Lung (tissue), 12 donors: ENCODE measurements around the gene SLC45A1. TPM values are rescaled to one million over a fixed set of nuclear protein-coding genes. Genes with fewer than 3 reads are reported as not detected.

Source experiments
- ATAC-seq: fragments of 200-7000 bp; cut with Tn5 transposase; one replicate; pipeline ENCODE4 v1.9.1; 2020; ENCODE audit warnings: moderate number of reproducible peaks; ENCODE audit not compliant: insufficient read depth, low FRiP score
- DNase-seq, 3 donors: peaks; one replicate each; pipeline ENCODE4 v3.0.0-alpha.2; 2013 to 2017
- H3K27ac ChIP-seq, 2 donors: one replicate each; pipeline ENCODE4 v1.5.1; 2013; ENCODE audit warnings: mild to moderate bottlenecking in 2 of 2, moderate library complexity in 2 of 2, control low read depth in 1 of 2, inconsistent platforms in 1 of 2, low read depth in 1 of 2, low read length in 1 of 2
- H3K27me3 ChIP-seq, 3 donors: one replicate each; pipeline ENCODE4 v1.5.1; 2013; ENCODE audit warnings: low read length in 2 of 3; ENCODE audit not compliant: control insufficient read depth in 3 of 3, insufficient read depth in 3 of 3
- H3K36me3 ChIP-seq, 4 donors: one replicate each; pipeline ENCODE4 v1.5.1; 2013; ENCODE audit warnings: low read length in 4 of 4, mild to moderate bottlenecking in 1 of 4, moderate library complexity in 1 of 4; ENCODE audit not compliant: control insufficient read depth in 4 of 4, insufficient read depth in 4 of 4
- H3K4me1 ChIP-seq, 5 donors: one replicate each; pipeline ENCODE4 v1.5.1; 2013; ENCODE audit warnings: low read length in 5 of 5, mild to moderate bottlenecking in 2 of 5, moderate library complexity in 1 of 5; ENCODE audit not compliant: control insufficient read depth in 5 of 5, insufficient read depth in 5 of 5
- H3K4me3 ChIP-seq: one replicate; pipeline ENCODE4 v1.5.1; 2013; ENCODE audit warnings: mild to moderate bottlenecking, control low read depth, moderate library complexity
- H3K9ac ChIP-seq, 2 donors: one replicate each; pipeline ENCODE4 v1.5.1; 2013; ENCODE audit warnings: low read length in 2 of 2, control low read depth in 1 of 2; ENCODE audit not compliant: insufficient read depth in 1 of 2
- H3K9me3 ChIP-seq, 4 donors: one replicate each; pipeline ENCODE4 v1.5.1; 2013; ENCODE audit warnings: low read length in 3 of 4, mild to moderate bottlenecking in 1 of 4, moderate library complexity in 1 of 4; ENCODE audit not compliant: control insufficient read depth in 4 of 4, insufficient read depth in 3 of 4
- WGBS, 2 donors: extraction: QIAGEN DNeasy Blood & Tissue Kit; methylation state at CpG; one replicate each; pipeline ENCODE4 v1.1.7; 2013; 5-methylcytosine and 5-hydroxymethylcytosine counted together
- polyA plus RNA-seq, 2 donors: library from polyadenylated mRNA; stranded (reverse); fragments of 200-250 nt; gene quantifications; one replicate each; pipeline ENCODE4 v1.2.1, GENCODE V29; 2013
- total RNA-seq, 2 donors: library from RNA; depleted of rRNA in 1 of 2; stranded (reverse); fragments of >200 nt in 1 of 2; gene quantifications; one replicate each; pipeline ENCODE4 v1.2.1, GENCODE V29; 2014 to 2021
- TF ChIP-seq, protein P1 (sequence below): IDR thresholded peaks from 2 replicates; pipeline ENCODE4 v1.5.1; 2012; ENCODE audit warnings: mild to moderate bottlenecking; ENCODE audit errors: control extremely low read depth, extremely low read depth
- donor health status: control.
- donor health status: control.
- donor health status: Bipolar disorder and iron deficiency.
- donor health status: healthy.
- donor health status: DM: yes; HTN: yes; CAD: no.

Gene SLC45A1
- total and polyA plus RNA-seq, 4 donors = 0.74 to 1.6 (median 1.1) TPM

DNA sequence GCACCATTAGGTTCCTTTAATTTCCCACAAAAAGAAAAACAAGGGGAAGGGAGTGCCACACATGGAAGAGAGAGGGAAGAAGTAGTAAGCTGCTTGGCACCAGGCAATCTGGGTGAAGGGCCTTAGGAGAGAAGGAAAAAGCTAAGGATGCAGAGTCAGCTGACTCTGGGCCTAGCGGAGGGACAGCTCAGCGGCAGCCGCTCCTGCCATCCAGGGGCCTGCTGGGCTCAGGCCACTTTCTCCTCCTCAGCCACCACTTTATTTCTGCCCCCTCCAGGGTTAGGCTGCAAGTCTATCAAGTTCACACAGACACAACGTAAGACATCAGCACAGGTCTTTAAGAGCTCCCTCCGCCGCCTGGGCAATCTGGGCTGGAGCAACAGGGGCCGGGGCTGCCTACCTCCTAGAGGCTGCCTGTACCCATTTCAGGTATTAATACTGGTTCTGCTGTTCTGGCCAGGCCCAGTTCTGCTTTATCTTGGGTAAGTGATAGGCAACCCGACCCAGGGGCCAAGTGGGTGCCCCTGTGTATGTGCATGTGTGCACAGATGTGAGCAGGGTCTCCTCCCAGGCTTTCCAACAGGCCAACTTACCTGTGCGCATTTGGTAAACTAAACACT, 53.6 kb downstream of the SLC45A1 start:
- Histone ChIP-seq H3K9ac (peak overlapping the region in 1 of 2 donors; percentile 23), H3K36me3 (peaks cover 0 to 9% (median 7%) of the 10 kb centered on the region in 4 donors), H3K9me3 (no peaks in the 10 kb centered on the region), H3K4me3 (no peak overlapping the region), H3K27ac (peak overlapping the region; percentile 67 to 94), H3K27me3 (no peaks in the 10 kb centered on the region), H3K4me1 (peaks cover 27 to 50% (median 45%) of the 10 kb centered on the region in 5 donors)
- TF ChIP-seq, protein P1, sequence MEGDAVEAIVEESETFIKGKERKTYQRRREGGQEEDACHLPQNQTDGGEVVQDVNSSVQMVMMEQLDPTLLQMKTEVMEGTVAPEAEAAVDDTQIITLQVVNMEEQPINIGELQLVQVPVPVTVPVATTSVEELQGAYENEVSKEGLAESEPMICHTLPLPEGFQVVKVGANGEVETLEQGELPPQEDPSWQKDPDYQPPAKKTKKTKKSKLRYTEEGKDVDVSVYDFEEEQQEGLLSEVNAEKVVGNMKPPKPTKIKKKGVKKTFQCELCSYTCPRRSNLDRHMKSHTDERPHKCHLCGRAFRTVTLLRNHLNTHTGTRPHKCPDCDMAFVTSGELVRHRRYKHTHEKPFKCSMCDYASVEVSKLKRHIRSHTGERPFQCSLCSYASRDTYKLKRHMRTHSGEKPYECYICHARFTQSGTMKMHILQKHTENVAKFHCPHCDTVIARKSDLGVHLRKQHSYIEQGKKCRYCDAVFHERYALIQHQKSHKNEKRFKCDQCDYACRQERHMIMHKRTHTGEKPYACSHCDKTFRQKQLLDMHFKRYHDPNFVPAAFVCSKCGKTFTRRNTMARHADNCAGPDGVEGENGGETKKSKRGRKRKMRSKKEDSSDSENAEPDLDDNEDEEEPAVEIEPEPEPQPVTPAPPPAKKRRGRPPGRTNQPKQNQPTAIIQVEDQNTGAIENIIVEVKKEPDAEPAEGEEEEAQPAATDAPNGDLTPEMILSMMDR = no peak
- 85 to 86% methylated on average over 9 of the region's 9 CpGs for WGBS, 2 donors
- no peak for DNase-seq
- ATAC-seq = no peak

DNA sequence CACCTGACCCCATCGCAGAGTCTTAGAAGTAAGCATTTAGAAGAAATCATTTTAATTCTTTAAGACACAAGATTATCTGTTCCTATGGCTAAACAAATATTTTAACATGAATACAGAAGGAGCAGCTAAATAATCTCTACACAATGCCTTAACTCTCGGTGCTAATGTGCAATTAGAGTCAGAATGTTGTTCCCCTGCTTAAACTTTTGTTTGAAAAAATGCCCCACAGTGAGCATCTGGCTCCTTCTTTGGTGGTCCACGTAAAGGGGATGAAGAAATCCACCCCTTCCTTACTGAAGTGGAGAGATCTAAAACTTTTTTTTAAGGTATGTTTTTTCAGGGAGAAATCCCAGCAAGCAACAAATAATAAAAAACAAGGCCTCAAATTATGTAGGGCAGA, 55.2 kb downstream of the SLC45A1 start:
- H3K36me3 ChIP-seq = peaks cover 0 to 7% (median 5%) of the 10 kb centered on the region in 4 donors
- ATAC-seq (no peak), DNase-seq (no peak)
- no peaks in the 10 kb centered on the region for H3K27me3 ChIP-seq
- TF ChIP-seq, protein P1 = no peak
- H3K4me1 ChIP-seq = peaks cover 24 to 62% (median 47%) of the 10 kb centered on the region in 5 donors
- H3K9ac ChIP-seq = peak overlapping the region in 1 of 2 donors; percentile 71
- no peaks in the 10 kb centered on the region for H3K9me3 ChIP-seq
- H3K4me3 ChIP-seq = no peak overlapping the region
- peak overlapping the region; percentile 91 to 94 for H3K27ac ChIP-seq
- 68 to 73% methylated on average over 3 of the region's 3 CpGs for WGBS, 2 donors

DNA sequence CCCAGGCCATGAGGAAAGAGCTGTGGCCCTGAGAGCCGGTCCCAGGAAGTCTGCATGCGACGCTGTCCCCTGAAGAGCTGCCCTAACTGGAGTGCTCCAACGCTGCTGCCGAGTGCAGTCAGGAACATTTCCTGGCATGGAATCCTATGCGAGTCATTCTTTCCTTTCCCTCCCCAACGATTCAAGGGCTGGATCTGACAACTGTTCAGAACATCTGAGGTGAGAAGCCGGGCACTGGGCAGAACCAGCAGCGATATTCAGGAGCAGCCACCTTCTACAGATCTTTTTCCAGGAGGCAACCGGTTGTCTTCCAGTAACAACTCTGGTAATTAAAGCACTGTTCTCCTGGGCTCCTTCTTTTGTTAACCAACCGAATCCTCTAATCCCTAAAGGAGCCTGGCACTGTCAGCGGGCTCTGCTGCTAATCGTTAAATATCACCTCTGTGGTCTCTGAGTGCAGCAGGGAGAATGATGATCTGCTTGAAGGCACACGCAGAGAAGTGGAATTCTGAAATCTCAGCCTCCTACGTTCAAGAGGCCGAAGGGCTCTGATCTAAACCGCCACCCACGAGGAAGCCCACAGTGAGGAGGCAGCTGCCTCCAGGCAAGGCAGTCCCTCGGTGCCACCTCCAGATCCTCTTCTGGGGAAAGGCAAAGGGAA, 55.8 kb downstream of the SLC45A1 start:
- Histone ChIP-seq H3K9ac (peak overlapping the region in 1 of 2 donors; percentile 71), H3K27ac (peak overlapping the region; percentile 91 to 94), H3K4me3 (no peak overlapping the region), H3K27me3 (no peaks in the 10 kb centered on the region), H3K4me1 (peaks cover 28 to 68% (median 53%) of the 10 kb centered on the region in 5 donors), H3K36me3 (peaks cover 0 to 7% (median 5%) of the 10 kb centered on the region in 4 donors), H3K9me3 (no peaks in the 10 kb centered on the region)
- TF ChIP-seq, protein P1 = no peak
- peak; percentile 51 for ATAC-seq
- WGBS, 2 donors = 33 to 61% methylated on average over 19 of the region's 19 CpGs
- peak; percentile 71 to 91 (median 87) for DNase-seq
